Spinal cord (tissue), 10 donors: Measurements from ENCODE around the gene ATF7. TPM values are rescaled to one million over a fixed set of nuclear protein-coding genes. Genes with fewer than 3 reads are reported as not detected.

Experiments
- DNase-seq, 6 donors: peaks; one replicate each; pipeline versions ENCODE4 v3.0.0 to v3.0.0-alpha.2; 2013 to 2015; ENCODE audit warnings: low spot score in 6 of 6, low read depth in 4 of 6
- H3K27ac ChIP-seq: one replicate; pipeline ENCODE4 v1.5.1; 2013; ENCODE audit warnings: low read depth, low read length, control low read depth
- H3K27me3 ChIP-seq: one replicate; pipeline ENCODE4 v1.6.1; 2013; ENCODE audit warnings: low read length; ENCODE audit not compliant: control insufficient read depth, insufficient read depth
- H3K36me3 ChIP-seq: one replicate; pipeline ENCODE4 v1.6.1; 2013; ENCODE audit warnings: low read length; ENCODE audit not compliant: control insufficient read depth, insufficient read depth
- H3K4me1 ChIP-seq: one replicate; pipeline ENCODE4 v1.6.1; 2013; ENCODE audit warnings: low read length; ENCODE audit not compliant: control insufficient read depth, insufficient read depth
- H3K4me3 ChIP-seq: one replicate; pipeline ENCODE4 v1.5.1; 2013; ENCODE audit warnings: low read depth, low read length, control low read depth
- H3K9me3 ChIP-seq: one replicate; pipeline ENCODE4 v1.6.1; 2013; ENCODE audit warnings: low read length; ENCODE audit not compliant: control insufficient read depth, insufficient read depth
- WGBS: methylation state at CpG from one replicate; pipeline ENCODE4 v1.1.5; 2013; ENCODE audit warnings: missing lambda C conversion rate; ENCODE audit not compliant: insufficient coverage; 5-methylcytosine and 5-hydroxymethylcytosine counted together
- polyA plus RNA-seq, 2 donors: library from polyadenylated mRNA; unstranded; fragments of 120-200 nt; gene quantifications; one replicate each; pipeline ENCODE4 v1.2.1, GENCODE V29; 2013; ENCODE audit not compliant: insufficient read length in 2 of 2
- total RNA-seq, 2 donors: library from RNA; depleted of rRNA in 1 of 2; stranded (reverse); fragments of 120-200 nt in 1 of 2; fragments of >200 nt in 1 of 2; gene quantifications; one replicate each; pipeline versions ENCODE4 v1.2.3 to v1.2.4, GENCODE V29; 2013 to 2014
- donor health status: healthy.

The ATF7 gene
- total and polyA plus RNA-seq, 4 donors, result 18.7 to 31.1 (median 24.3) TPM

- H3K4me1 ChIP-seq, result peaks cover 46% of the 10 kb centered on the region
- peak overlapping the region; percentile 83 for H3K4me3 ChIP-seq
- no peak for DNase-seq
- peak overlapping the region; percentile 99 for H3K27ac ChIP-seq
- WGBS, result 62% methylated on average over 2 of the region's 9 CpGs
- H3K9me3 ChIP-seq, result no peaks in the 10 kb centered on the region
- H3K27me3 ChIP-seq, result no peaks in the 10 kb centered on the region
- peaks cover 46% of the 10 kb centered on the region for H3K36me3 ChIP-seq
Measured at GRCh38 chr12:53502331-53502730, 123.9 kb downstream of the ATF7 start.

GRCh38 chr12:53501615-53502181 is 124.5 kb downstream of the ATF7 start:
- Histone ChIP-seq H3K4me1 (peaks cover 48% of the 10 kb centered on the region), H3K36me3 (peaks cover 41% of the 10 kb centered on the region), H3K27me3 (no peaks in the 10 kb centered on the region), H3K4me3 (peak overlapping the region; percentile 83), H3K27ac (peak overlapping the region; percentile 99), H3K9me3 (no peaks in the 10 kb centered on the region)
- WGBS, result 73% methylated on average over 6 of the region's 10 CpGs
- DNase-seq, result no peak

- Histone ChIP-seq H3K36me3 (peaks cover 34% of the 10 kb centered on the region), H3K27ac (peak within 1 kb of the TSS; percentile 99), H3K27me3 (no peaks in the 10 kb centered on the region), H3K9me3 (no peaks in the 10 kb centered on the region), H3K4me3 (peak within 1 kb of the TSS; percentile 83), H3K4me1 (peaks cover 51% of the 10 kb centered on the region)
- under 1% methylated on average over 66 of the region's 74 CpGs for WGBS
- peak; percentile 97 to 100 (median 99) for DNase-seq
Measured at GRCh38 chr12:53500776-53501614, 125.2 kb downstream of the ATF7 start, which contains the start of gene TARBP2. TSS of gene TARBP2 (plus strand) at chr12:53501283. CDS start at chr12:53501409, 126 bp downstream.

DNA sequence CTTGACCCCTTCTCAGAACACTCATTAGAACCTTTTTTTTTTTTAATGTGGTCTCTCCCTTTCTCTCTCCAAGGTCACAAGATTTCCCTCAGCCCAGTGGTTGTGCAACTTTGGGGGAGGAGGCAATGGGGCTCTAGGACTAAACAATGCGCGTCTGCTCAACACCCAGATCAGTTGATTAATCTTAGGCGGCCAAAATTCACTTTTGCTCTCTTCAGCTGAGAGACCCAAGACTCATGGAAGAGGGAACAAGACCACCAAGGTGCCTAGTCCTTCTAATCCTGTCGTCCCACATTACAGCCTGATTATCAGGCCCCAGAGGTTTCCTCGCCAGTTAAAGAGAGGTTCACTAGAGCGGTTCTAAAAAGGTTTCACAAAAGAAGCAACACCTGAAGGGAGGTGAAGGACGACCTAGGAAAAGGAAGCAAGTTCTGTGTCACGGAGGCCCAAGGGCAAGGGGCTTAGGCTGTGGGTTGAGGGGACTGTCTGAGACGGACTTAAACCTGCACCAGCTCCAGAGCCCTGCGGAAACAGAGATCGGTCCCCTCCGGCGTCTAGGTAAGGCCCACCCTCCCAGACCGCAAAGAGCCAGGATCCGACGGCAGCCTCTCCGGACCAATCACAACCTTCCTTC is 125.9 kb downstream of the ATF7 start:
- Histone ChIP-seq H3K27me3 (no peaks in the 10 kb centered on the region), H3K4me3 (peak overlapping the region; percentile 83), H3K36me3 (peaks cover 26% of the 10 kb centered on the region), H3K27ac (peak overlapping the region; percentile 99), H3K9me3 (no peaks in the 10 kb centered on the region), H3K4me1 (peaks cover 49% of the 10 kb centered on the region)
- DNase-seq, result peak in 1 of 6 donors; percentile 22
- 2% methylated on average over 10 of the region's 17 CpGs for WGBS

GRCh38 chr12:53499266-53500141 is 126.7 kb downstream of the ATF7 start, which contains the start of gene MAP3K12:
TSS of gene MAP3K12 (minus strand) at chr12:53499458. CDS start at chr12:53487391, 12,067 bp downstream.
- H3K9me3 ChIP-seq, result no peaks in the 10 kb centered on the region
- peak within 1 kb of the TSS; percentile 99 for H3K27ac ChIP-seq
- H3K4me3 ChIP-seq, result peak within 1 kb of the TSS; percentile 83
- under 1% methylated on average over 47 of the region's 51 CpGs for WGBS
- H3K36me3 ChIP-seq, result peaks cover 19% of the 10 kb centered on the region
- H3K27me3 ChIP-seq, result no peaks in the 10 kb centered on the region
- peak in 4 of 6 donors; percentile 30 to 89 (median 63) for DNase-seq
- peaks cover 47% of the 10 kb centered on the region for H3K4me1 ChIP-seq

- Histone ChIP-seq H3K27me3 (no peaks in the 10 kb centered on the region), H3K36me3 (peaks cover 7% of the 10 kb centered on the region), H3K4me3 (no peak overlapping the region), H3K4me1 (peaks cover 59% of the 10 kb centered on the region), H3K9me3 (no peaks in the 10 kb centered on the region), H3K27ac (no peak overlapping the region)
- WGBS, result 17% methylated on average over 1 of the region's 2 CpGs
- DNase-seq, result no peak
Measured at GRCh38 chr12:53498235-53498630, 127.9 kb downstream of the ATF7 start.

DNA sequence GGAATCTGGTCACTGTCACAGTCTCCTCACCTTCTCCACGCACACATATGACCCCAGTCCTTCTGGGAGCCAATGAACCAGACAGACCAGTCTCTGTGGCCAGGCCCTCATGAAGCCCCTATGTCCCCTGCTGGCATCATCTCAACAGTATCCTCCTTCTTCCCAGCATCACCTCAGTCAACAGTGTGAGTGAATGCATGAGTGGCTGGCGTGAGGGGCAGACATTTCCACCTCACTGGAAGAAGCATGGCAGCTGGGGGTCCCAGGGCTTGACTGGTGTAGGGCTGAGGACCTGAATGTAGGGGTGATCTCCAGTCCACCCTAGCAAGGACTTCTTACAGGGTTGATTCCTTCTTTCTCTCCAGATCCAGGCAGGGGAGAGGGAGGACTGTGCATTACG is 128.7 kb downstream of the ATF7 start:
- 100% methylated on average over 1 of the region's 3 CpGs for WGBS
- H3K9me3 ChIP-seq, result no peaks in the 10 kb centered on the region
- H3K36me3 ChIP-seq, result peaks cover 4% of the 10 kb centered on the region
- H3K27me3 ChIP-seq, result no peaks in the 10 kb centered on the region
- no peak for DNase-seq
- H3K27ac ChIP-seq, result no peak overlapping the region
- no peak overlapping the region for H3K4me3 ChIP-seq
- H3K4me1 ChIP-seq, result peaks cover 56% of the 10 kb centered on the region

DNA sequence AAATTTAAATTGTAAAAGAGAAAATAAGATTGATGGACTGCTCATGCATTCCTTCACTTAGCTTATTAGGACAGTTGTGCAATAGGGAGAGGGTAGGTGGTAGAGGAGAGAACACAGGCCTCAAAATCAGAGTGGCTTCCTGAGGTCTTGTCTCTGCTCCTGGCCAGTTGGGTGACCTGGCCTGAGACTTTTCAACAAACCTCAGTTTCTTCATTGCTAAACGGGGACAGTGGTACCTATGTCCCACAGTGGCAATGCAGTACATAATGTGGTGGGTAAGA is 129.5 kb downstream of the ATF7 start:
- WGBS, result no CpG with 5 or more reads among the region's 1 CpG
- peaks cover 55% of the 10 kb centered on the region for H3K4me1 ChIP-seq
- peaks cover 4% of the 10 kb centered on the region for H3K36me3 ChIP-seq
- H3K4me3 ChIP-seq, result no peak overlapping the region
- DNase-seq, result no peak
- peak overlapping the region; percentile 8 for H3K27ac ChIP-seq
- no peaks in the 10 kb centered on the region for H3K9me3 ChIP-seq
- H3K27me3 ChIP-seq, result no peaks in the 10 kb centered on the region
